NCI-H748 treated with DMSO at 0.1 percent for 48 hours (cell line): ENCODE data around the gene CCDC88C.
"Not testable (repeated sequence)": the region's sequence is repeated elsewhere in the genome, so short reads cannot be mapped to it uniquely, and the experiment has no call there.

Experiments used
- DNase-seq: peaks from one replicate; lab custom pipeline; 2025; lab: John Stamatoyannopoulos, UW

CCDC88C gene

DNA sequence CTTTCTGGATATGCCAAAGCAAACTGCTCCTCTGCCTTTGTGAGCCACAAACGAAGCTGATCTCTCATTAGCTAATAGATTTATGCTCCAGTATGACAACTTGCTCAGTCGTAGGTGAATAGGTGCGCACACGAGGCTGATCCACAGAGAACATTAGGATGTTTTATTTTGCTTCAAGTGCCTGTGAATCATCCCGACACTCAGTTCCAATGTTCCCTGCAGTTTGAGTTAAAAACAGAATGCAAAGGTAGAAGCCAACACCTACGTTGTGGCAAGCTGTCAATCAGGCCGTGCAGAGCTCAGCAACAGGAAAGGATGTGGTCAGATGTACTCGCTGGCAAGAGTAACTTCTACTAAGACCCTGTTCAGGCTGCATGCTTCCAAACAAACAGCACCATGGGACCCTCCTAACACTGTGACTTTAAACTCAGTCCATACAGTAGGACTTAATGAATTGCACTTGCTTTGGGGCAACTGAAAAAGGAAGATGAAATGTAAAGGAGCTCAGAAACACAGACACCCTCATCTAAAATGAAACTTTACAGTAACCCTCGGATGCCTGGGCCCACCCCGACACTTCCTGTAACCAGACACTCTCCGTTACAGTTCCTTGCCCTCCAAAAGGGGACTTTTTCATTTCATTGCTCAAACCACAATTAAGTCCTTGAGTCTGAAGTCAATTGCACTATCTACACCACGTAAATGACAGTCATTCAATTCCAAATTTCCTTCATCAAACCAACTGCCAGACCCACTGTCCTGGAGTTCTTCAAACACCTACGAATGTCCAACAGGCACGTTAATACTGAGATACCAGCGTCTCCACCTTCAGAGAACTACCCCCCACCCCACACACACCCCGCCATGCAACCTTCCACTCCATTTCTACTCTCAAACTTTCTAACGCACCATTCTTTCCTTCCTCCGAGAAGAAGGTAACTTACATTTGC, 1.6 kb downstream of the CCDC88C start:
- DNase-seq, result peak; percentile 52

DNA sequence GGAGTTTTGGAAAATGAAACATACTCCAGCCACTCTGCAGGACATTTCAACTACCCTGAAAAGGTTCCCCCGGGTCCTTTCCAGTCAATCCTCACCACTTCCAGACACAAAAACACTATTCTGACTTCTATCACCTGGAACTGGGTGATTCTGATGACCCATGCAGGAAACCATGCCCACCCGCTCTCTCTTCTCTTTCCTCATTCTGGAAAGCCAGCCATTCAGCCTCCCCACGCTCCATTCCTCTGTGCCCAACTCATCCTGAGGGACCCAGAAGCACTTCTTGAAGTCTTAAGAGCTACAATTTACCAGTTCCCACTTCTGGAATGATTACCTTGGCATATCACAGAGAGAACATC, 3.2 kb downstream of the CCDC88C start:
- DNase-seq, result no peak

DNA sequence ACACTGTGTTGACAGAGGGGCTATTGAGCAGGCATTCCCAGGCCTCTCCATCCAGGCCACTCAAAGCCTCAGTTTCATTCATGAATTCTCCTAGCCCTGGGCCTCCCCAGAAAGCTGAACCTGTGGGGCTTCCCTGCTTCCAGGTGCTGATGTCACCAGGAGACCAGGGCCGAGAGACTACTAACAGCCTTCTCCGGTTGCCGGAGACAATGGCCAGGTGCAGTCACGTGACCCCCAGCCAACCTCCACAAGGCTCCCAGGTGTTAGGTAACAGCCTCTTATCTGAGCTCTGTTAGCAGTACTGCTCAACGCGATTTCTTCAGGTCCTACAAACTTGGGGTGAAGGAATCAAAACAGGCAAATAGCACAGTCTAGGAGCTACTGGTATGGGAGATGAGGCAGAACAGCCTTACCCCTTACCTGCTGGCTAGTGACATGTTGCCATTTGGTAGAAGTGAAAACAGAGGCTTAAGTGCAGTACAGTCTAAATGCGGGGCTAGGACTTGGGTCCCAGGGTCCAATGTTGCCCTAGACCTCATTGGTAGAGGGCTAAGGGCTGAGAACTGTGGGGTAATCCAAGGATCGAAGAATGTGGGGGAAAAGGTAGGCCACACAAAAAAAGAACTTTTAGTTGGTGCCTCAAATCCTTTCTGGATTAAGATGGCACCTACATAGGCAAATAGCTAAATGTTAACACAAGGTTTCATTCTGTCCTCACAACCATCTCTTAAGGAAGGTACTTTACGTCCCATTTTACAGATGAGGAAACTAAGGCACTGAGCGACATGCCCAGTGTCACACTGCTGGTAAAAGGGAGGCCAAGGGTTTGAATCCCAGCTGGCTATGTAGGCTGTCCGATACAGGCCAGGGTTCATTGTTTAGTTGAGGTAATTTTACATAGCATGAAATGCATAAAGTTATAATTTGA, 3.8 kb downstream of the CCDC88C start:
- DNase-seq, result peak; percentile 93

DNA sequence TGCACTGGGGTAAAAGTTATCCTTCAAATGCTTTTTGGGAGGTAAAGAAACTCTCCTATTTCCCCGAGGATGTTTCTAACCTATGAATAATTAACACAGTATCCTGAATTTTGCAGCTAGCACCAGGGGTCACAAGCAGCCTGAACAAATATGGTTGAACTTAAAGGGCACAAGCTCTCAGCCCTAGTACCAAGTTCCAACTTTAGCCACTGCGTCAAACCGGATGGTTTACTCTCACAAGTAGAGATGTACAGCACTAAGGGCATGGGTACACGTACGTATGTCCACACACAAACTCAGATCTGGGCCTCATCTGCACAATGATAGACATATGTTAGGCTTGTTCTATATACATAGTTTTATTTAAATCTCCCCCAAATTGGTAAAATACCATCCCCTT, 4.7 kb downstream of the CCDC88C start:
- no peak for DNase-seq

DNA sequence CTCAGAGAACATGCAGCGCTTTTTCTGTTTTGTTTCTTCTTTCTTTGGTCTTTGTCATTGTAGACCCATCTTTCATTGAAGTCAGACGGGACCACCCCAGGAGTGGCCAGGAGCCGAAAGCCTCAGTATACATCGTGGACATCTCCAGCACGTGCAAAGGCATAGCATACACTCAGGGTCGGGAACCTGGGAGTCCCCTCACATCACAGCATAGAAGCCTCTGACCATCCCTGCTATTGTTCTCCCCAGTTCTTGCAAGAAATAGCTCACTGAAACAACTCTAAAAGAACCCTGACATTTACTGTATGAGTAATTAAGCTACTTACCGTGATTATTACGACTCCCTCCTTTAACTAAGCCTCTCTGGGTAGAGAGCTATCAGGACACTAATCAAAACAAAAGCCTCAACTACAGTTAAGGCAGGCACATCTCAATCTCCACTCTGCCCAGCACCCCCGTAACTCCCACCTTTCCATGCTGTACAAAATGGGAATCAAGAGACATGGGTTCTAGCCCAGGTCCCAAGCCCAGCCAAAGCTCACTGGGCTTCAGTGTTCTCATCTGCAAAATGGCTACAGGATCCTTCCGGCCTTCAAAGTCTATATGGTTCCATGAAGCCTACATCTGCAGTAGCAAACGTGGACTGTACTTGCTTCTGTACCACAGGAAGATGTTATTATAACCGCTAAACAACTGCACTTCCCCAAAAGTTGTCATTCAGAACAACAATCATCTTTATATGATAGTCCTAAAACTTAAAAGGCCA, 6.7 kb downstream of the CCDC88C start:
- no peak for DNase-seq

DNA sequence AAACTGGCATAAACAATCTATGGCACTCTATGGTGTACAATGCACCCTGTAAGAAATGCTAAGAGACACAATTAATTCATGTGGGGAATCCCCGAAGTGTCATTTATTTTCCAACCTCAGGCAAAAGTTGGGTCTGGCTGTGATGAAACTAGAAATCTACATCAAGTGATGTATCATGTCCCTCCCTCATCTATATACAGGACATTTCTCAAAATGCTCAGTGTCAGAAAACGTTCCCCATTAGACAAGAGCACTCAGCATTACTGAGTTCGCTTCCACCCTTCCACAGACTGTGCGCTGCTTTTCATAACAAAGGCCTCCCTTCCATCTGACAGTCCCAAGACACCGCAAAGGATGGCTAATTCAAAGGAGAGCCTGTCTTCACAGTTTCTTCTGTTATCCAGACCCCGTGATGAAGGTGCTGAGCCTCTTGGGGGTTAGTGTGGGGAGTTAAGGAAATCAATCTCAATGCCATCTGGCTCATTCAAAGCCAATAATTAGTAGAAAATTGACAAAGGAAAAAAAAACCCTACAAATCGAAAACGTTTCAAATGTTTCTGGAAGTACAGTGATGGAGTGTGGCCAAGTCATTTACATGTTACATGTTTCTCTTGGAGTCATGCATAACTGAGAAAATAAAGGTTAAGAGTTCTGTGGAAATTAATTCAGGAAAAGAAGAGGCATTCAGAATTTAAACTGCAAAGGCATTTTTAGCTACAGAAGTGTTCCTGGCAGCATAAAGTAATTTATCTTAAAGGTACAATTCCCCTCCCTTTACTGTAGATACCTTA, 7.5 kb downstream of the CCDC88C start:
- DNase-seq, result no peak

DNA sequence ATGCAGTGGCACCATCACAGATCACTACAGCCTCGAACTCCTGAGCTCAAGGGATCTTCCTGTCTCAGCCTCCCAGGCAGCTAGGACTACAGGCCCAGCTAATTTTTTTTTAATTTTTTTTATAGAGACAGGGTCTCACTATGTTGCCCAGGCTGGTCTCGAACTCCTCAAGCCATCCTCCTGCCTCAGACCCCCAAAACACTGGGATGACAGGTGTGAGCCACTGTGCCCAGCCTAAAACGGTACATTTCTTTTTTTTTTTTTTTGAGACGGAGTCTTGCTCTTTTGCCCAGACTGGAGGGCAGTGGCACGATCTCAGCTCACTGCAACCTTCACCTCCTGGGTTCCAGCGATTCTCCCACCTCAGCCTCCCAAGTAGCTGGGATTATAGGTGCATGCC, 8.4 kb downstream of the CCDC88C start:
- not testable (repeated sequence) for DNase-seq

DNA sequence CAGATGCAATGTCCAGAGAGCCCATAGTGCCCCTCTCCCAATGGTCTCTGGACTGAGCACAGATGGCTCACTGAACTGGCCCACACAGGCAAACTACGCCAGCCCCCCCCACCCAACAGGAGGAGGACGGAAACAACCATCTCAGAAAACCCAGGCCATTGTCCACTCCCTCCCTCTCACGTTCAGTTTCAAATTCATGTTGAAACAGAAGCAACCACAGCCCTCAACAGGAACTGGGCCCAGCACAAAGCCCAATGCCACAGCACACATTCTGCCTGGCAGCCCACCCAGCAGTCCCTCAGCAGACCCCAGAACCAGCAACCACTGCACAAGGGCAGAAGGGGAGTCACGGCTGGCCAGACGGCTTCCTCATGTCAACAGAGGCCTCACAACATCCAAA, 10.6 kb downstream of the CCDC88C start:
- DNase-seq, result no peak

DNA sequence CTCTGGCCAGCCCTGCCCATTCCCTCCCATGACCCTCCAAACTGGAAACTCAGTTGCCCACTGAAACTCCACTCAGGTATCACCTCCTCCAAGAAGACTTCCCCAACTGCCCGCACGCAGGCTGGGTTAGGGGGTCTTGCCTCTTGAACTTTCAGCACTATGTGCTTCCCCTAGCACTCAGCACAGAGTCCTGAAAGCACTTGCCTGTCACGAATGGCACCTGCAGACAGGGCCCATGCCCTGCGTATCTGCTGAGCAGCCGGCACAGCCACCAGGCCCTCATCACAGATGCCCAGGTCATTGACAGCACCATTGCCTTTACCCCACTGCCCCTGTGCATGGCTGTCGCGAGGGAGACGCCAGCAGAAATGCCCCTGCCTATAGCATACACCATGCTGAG, 11.2 kb downstream of the CCDC88C start:
- no peak for DNase-seq

DNA sequence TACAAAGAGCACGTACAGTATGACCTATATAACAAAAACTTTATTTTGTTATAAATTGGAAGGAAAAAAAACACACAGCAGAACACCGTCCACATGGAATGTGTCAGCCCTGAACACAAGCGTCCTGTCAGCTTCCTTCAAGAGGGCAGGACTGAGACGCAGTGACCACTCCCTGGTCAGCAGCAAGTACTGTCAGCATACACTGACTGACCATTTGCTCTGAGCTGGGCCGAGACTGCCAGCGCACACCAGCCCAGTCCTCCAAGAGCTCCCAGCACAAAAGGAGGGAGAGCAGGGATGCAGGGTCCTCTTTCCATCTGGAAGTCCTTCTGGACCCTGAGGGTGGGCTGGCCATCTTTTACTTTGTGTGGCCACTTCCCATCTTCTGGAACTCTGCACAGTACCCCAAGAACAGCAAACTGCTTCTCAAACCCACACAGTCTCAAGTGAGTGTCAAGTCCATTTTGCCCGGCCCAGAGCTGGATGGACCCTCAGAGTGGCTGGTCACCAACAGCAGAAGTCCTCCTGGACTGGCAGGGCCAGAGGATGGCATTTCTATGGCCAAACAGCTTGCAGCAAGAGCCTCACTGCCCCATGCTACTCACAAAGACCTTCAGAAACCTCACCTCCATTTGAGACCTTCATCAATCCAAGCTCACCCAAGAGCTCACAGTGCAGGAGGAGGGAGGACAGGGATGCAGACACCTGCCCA, 11.7 kb downstream of the CCDC88C start:
- no peak for DNase-seq

DNA sequence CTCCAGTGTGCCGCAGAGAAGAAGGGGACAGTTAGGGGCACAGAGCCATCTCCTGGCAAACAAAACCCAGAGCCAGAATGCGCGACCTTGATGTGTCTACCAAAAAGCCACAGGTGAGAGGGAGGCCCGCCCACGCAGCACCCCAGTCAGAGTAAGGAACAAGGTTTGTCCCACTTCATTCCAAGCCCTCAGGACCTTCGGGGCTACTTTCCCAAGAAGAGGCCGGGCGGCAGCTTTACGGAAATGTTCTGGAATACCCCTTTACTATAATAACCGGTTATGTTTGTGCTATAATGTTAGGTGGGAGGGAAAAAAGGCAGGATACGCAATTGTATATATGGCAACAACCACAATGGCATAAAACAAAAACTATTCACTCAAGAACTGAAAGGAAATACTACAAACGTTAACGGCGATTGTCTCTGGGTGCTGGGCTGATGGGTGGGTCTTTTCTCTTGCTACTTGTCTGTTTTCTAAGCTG, 12.3 kb downstream of the CCDC88C start:
- DNase-seq, result no peak

DNA sequence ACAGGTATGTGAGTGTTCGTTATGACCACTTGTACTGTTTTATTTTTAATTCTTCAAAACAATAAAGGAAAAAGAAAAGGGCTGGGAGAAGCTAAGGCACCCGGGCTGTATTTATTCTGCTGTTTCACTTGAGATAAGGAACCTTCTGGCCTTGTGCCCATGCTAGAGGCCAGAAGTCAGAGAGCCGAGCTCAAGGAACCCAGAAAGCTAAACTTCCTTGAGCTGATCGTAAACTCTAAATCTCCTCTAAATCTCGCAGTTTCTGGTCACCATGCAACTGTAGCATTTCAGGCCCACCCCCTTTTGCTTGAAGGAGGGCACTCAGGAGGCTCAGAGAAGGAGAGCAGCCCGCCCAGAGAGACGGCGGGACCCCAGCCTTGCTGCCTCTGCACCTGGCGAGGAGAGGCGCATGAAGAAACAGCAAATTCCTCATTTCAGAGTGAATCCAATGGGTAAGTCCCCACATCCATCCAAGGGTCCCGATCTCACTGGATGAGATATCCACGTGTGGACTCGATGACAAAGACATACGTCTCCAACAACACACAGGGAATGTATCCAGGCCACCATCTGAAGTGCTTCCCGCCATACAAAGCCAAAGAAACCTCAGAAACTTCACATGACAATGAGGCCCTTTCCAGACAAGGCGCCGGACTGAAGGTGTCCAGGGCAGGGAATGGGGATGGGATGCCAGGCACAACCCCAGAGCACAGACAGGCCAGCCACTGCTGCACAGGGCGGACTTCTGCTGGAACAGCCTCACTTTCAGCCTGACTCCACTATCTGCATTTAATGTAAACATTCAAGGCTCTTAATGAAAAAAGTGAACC, 14.6 kb downstream of the CCDC88C start:
- DNase-seq, result no peak

DNA sequence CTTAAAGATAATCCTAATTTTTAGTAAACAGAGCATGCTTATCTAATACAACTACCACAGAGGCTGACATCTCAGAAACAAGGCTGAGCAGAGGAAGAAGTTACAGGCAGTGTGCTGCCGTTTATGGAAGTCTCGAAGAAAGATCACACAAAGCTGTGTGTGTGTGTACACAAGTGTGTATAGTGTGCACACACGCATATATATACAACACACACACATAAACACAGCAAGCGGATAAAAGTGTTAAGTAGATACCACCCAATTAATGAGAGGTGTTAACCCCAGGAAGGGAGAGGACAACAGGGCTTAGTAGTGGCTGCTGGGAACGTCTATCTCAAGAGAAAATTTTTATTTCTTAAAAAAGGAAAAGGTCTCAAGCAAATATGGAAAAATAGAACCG, 15.3 kb downstream of the CCDC88C start:
- DNase-seq, result no peak

DNA sequence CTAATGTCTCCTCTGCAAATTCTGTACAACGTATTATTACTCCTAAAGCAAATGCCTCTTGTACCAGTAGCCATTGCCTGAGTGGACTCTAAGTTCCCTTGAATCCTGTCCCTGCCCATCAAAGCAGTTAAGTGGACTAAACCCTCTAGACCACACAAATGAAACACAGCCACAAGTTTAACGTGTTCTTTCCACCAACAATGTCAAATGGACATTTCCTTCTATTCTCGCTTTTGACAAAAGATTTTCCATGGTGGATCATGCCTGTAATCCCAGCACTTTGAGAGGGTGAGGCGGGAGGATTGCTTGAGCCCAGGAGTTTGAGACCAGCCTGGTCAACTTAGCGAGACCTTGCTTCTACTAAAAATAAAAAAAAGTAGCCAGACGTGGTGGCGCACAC, 15.9 kb downstream of the CCDC88C start:
- no peak for DNase-seq

DNA sequence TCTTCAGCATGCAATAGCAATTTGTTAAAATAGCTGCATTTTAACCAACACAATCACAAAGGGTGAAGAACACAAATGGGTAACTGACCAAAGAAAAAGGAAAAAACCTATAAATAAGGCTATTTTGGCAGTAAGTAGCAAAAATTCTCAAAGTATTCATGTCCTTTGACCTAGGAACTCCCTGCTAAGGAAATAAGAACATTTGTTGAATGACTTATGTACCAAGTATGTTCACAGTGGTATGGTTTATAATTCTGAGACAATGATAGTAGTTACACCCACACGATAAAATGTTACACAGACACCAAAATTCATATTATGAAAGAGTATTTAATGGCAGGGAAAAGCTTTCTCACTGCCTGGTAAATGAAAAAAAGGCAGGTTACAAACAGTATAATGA, 16.9 kb downstream of the CCDC88C start:
- DNase-seq, result no peak

DNA sequence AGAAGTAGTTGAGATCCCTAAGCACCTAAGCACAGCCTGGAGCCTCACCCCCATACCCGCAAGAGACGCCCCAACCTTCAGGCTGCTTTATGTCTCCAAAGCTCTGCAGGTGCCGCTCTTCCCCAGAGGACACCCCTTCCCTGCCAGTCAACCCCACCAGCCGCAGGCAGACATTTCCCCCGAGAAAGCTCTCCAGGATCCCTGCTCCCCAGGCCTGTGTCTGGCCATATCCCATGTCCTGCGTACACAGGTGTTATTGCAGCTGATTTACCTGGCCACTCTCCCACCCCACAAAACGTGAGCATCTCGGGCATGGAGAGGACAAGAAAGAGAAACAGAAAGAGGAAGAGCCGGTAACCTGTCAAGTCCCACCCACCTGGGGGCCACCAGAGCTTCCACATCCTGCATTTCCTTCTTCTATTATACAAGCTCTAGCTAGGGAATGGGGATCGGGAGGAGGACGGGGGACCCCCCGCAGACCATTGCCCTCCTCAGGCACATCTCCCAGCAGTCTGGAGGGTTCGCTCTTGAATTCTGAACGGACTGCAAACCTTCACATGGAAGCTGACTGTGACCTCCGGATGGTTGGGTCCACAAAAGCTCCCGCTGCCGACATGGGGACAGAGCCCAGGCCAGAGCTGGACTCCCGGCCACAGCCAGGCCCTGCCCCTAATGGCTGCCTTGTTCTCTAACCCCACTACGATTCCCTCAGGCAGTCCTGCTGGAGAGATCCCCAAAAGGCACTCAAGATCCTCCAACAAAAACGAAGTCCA, 17.6 kb downstream of the CCDC88C start:
- no peak for DNase-seq

DNA sequence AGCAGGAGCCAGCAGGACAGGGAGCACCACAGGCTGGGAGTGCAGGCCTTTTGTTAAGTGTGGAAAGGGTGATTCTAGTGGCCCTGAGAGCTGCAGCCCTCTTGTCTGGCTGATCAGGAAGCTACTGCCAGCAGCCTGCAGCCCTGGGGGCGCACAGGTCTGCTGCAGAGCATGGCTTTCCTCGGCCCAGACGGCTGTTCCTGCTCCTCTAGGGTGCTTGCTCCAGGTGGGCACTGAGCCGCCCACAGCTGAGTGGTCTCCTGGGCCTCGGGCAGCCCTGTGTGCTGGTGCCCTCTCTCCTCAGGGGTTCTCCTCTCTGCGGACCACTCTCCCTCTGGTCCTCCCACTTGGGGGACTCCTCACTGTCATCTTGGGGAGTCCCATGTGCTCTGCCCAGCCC, 18.9 kb downstream of the CCDC88C start:
- no peak for DNase-seq

DNA sequence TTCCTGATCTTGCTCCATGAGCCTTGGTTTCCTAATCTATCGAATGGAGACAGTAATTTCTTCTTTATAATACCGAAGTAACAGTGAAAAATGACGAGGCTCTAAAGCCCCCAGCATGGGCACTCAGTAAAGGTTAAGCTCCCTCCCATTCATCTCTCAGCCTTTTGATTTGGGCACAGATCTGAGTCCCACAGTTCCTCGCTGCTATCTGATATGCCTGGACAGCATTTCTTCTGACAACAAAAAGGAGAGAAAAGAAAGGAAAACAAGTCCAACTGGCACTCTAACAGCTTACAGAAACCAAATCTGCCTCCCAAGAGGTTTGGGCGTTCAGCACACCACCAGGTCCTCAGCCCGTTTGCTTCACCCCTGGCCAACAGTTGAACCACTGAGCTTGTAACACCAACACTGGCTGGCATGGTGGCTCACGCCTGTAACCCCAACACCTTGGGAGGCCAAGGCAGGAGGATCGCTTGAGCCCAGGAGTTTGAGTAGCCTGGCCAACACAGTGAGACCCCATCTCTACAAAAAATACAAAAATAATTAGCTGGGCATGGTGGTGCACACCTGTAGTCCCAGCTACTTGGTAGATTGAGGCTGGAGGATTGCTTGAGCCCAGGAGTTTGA, 19.5 kb downstream of the CCDC88C start:
- DNase-seq, result no peak
